HEK293 (cell line): ENCODE data around the gene PCDH15.

ENCODE experiments used
- BCL11A ChIP-seq: fragments of 450-650 bp; formaldehyde crosslinking; IDR thresholded peaks from 2 replicates; pipeline ENCODE4 v1.5.1; 2016; ENCODE audit warnings: low read depth, missing biosample characterization, missing genetic modification characterization
- CTCF ChIP-seq: fragments of 450-650 bp; formaldehyde crosslinking; IDR thresholded peaks from 2 replicates; pipeline ENCODE4 v1.5.1; 2016; ENCODE audit warnings: missing biosample characterization, missing genetic modification characterization
- SETDB1 ChIP-seq: IDR thresholded peaks from one replicate; pipeline ENCODE4 v1.6.1; 2017; ENCODE audit warnings: mild to moderate bottlenecking, low read length, moderate library complexity, mixed read lengths; ENCODE audit not compliant: insufficient read length
- YY1 ChIP-seq: fragments of 450-650 bp; formaldehyde crosslinking; IDR thresholded peaks from 2 replicates; pipeline ENCODE4 v1.5.1; 2018; ENCODE audit warnings: missing biosample characterization, missing genetic modification characterization
- YY2 ChIP-seq: fragments of 450-650 bp; formaldehyde crosslinking; IDR thresholded peaks from 2 replicates; pipeline ENCODE4 v1.5.1; 2016; ENCODE audit warnings: missing biosample characterization, missing genetic modification characterization
- ZBTB1 ChIP-seq: fragments of 450-650 bp; formaldehyde crosslinking; IDR thresholded peaks from 2 replicates; pipeline ENCODE4 v1.5.1; 2016; ENCODE audit warnings: missing biosample characterization, missing genetic modification characterization
- ZNF707 ChIP-seq: fragments of 450-650 bp; formaldehyde crosslinking; IDR thresholded peaks from 2 replicates; pipeline ENCODE4 v1.5.1; 2016; ENCODE audit warnings: missing biosample characterization, missing genetic modification characterization

GRCh38 chr10:54576541-54576940 is 224.5 kb downstream of the PCDH15 start:
- TF ChIP-seq CTCF (tag by site-specific recombination) (no peak), YY1 (no peak), SETDB1 (no peak), ZNF707 (tag by site-specific recombination) (no peak), YY2 (tag by site-specific recombination) (no peak), BCL11A (tag by site-specific recombination) (no peak), ZBTB1 (no peak)
